ENCODE measurements around the gene CDC42BPA. TPM values are rescaled to one million over a fixed set of nuclear protein-coding genes. Genes with fewer than 3 reads are reported as not detected.

The CDC42BPA gene
- total and polyA plus RNA-seq, 2 of the 13 experiments (the other 11 are each of a cell fraction or from before 2014, with no cell fraction given), result 6.5 to 16.0 TPM

- no peak for TF ChIP-seq ZNF34 (CRISPR knock-in tag; IDR thresholded peaks at IDR 0.05; ENCODE audit: borderline replicate concordance)
- TF ChIP-seq SPEN (CRISPR knock-in tag; IDR thresholded peaks at IDR 0.05; ENCODE audit: low read depth), result no peak; the same call in 1 of the 2 replicates
- 0 out of 2 replicates have a peak, but pooled peaks have one; percentile 9 for TF ChIP-seq ZNF563 (CRISPR knock-in tag; IDR thresholded peaks at IDR 0.05)
- TF ChIP-seq ZNF264 (CRISPR knock-in tag; IDR thresholded peaks at IDR 0.05), result no peak
- TF ChIP-seq ARID3A (IDR thresholded peaks at IDR 0.05; ENCODE audit: low read depth, low read length), result no peak
- no peak for TF ChIP-seq DRAP1 (CRISPR knock-in tag; IDR thresholded peaks at IDR 0.05)
- 0 out of 2 replicates have a peak, but pooled peaks have one; percentile 58 for TF ChIP-seq MYPOP (CRISPR knock-in tag; IDR thresholded peaks at IDR 0.05)
- TF ChIP-seq DR1 (CRISPR knock-in tag; IDR thresholded peaks at IDR 0.05), result 0 out of 2 replicates have a peak, but pooled peaks have one; percentile 51
- TF ChIP-seq ZFP90 (CRISPR knock-in tag; IDR thresholded peaks at IDR 0.05; ENCODE audit: borderline replicate concordance), result no peak
- no peak for TF ChIP-seq TOPORS (CRISPR knock-in tag; IDR thresholded peaks at IDR 0.05)
- no peak for TF ChIP-seq SOX5 (CRISPR knock-in tag; IDR thresholded peaks at IDR 0.05; ENCODE audit: borderline replicate concordance)
- TF ChIP-seq FOXP4 (CRISPR knock-in tag; IDR thresholded peaks at IDR 0.05), result no peak
- TF ChIP-seq STAT5B (CRISPR knock-in tag; IDR thresholded peaks at IDR 0.05), result no peak
- no peak for TF ChIP-seq ZNF253 (CRISPR knock-in tag; IDR thresholded peaks at IDR 0.05; ENCODE audit: borderline replicate concordance)
- TF ChIP-seq TCF7 (IDR thresholded peaks at IDR 0.05; ENCODE audit: low read depth), result peak; percentile 19; the same call in 1 of the 2 replicates
- TF ChIP-seq PAXIP1 (CRISPR knock-in tag; conservative IDR thresholded peaks at IDR 0.05), result no peak
- no peak for TF ChIP-seq ZNF432 (CRISPR knock-in tag; IDR thresholded peaks at IDR 0.05; ENCODE audit: borderline replicate concordance)
- TF ChIP-seq ZNF781 (CRISPR knock-in tag; IDR thresholded peaks at IDR 0.05; ENCODE audit: borderline replicate concordance, not compliant biosample characterization), result no peak
- 0 out of 2 replicates have a peak, but pooled peaks have one; percentile 23 for TF ChIP-seq ZNF746 (CRISPR knock-in tag; IDR thresholded peaks at IDR 0.05)
- TF ChIP-seq YEATS2 (CRISPR knock-in tag; IDR thresholded peaks at IDR 0.05; ENCODE audit: borderline replicate concordance), result no peak
- TF ChIP-seq ETV6 (CRISPR knock-in tag; conservative IDR thresholded peaks at IDR 0.05), result no peak
- no peak for TF ChIP-seq ZKSCAN1 (IDR thresholded peaks at IDR 0.05; ENCODE audit: low read length)
Observed at GRCh38 chr1:226973898-226974543, 344.3 kb downstream of the CDC42BPA start (continued).
